Large intestine (tissue), 3 donors: ENCODE measurements around the gene BLM. TPM values are rescaled to one million over a fixed set of nuclear protein-coding genes. Genes with fewer than 3 reads are reported as not detected.
"Not testable (repeated sequence)": the region's sequence is repeated elsewhere in the genome, so short reads cannot be mapped to it uniquely, and the experiment has no call there.

Experiments used
- DNase-seq, 2 donors: peaks; one replicate each; pipeline versions ENCODE4 v3.0.0 to v3.0.0-alpha.2; 2013
- H3K27ac ChIP-seq: one replicate; pipeline ENCODE4 v1.5.1; 2013; ENCODE audit warnings: low read length
- H3K27me3 ChIP-seq: 2 replicates; pipeline ENCODE4 v1.6.1; 2013; ENCODE audit warnings: low read length; ENCODE audit not compliant: control insufficient read depth, insufficient read depth
- H3K36me3 ChIP-seq: 2 replicates; pipeline ENCODE4 v1.6.1; 2013; ENCODE audit warnings: low read length; ENCODE audit not compliant: control insufficient read depth, insufficient read depth
- H3K4me1 ChIP-seq: one replicate; pipeline ENCODE4 v1.6.1; 2013; ENCODE audit warnings: low read length; ENCODE audit not compliant: control insufficient read depth, insufficient read depth
- H3K4me3 ChIP-seq: one replicate; pipeline ENCODE4 v1.5.1; 2013; ENCODE audit warnings: low read length
- H3K9me3 ChIP-seq: one replicate; pipeline ENCODE4 v1.6.1; 2013; ENCODE audit warnings: mild to moderate bottlenecking, low read depth, low read length, moderate library complexity; ENCODE audit not compliant: control insufficient read depth
- WGBS: methylation state at CpG from one replicate; pipeline ENCODE4 v1.1.5; 2013; ENCODE audit warnings: low lambda C conversion rate; ENCODE audit not compliant: insufficient coverage; 5-methylcytosine and 5-hydroxymethylcytosine counted together
- polyA plus RNA-seq: library from polyadenylated mRNA; unstranded; fragments of 120-200 nt; gene quantifications from one replicate; pipeline ENCODE4 v1.2.1, GENCODE V29; 2013

Gene BLM
- polyA plus RNA-seq, 1 donor = 4.2 TPM

DNA sequence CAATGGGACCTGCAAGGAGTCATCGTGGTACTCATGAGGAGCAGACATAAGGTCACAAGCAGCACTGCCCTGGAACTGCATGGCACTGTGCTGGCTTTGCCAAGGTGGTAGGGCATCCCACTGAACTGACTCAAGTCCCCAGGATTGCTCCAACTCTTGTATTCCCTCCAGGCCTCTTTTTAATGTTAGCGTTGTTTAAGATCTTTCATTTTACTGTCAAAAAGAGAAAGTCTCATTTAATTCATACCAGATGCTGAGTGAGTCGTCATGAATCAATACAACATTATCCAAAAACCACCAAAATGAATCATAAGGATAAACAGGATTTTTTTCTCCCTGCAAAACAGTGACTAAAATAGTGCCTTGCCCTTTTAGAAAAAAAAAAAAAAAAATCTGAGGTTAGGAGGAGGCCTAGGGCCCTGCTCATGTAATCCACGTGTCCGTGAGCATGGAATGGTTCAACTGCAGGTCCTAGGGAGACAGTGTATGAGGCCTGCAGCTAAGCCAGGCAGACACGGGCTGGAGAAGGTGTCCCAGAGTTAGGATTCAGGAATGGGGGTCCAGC is 36.7 kb upstream of the BLM start:
- H3K27ac ChIP-seq = no peak overlapping the region
- no peak overlapping the region for H3K4me3 ChIP-seq
- no CpG with 5 or more reads among the region's 6 CpGs for WGBS
- DNase-seq = no peak
- no peaks in the 10 kb centered on the region for H3K9me3 ChIP-seq
- no peaks in the 10 kb centered on the region for H3K4me1 ChIP-seq
- no peaks in the 10 kb centered on the region for H3K36me3 ChIP-seq
- no peaks in the 10 kb centered on the region for H3K27me3 ChIP-seq

DNA sequence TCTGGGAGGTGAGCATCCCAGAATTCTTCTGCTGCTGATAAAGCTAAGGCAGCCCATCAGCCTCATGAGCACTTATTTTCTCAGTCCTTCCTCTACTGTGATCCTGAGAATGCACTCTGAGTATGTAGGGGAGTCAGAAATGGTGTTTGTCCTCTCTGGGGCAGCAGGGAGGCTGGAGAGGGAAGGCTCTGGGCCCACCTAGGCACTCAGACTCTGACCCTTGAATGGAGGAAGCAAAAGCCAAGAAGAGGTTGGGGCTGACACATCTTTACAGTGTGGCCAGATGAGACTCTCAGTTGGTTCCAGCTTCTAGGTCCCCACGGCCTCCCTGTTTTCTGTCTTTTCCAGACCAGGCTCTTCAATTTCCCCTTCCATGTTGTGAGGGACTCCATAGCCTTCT is 36.1 kb upstream of the BLM start:
- Histone ChIP-seq H3K27me3 (no peaks in the 10 kb centered on the region), H3K4me3 (no peak overlapping the region), H3K4me1 (no peaks in the 10 kb centered on the region), H3K27ac (no peak overlapping the region), H3K36me3 (no peaks in the 10 kb centered on the region), H3K9me3 (no peaks in the 10 kb centered on the region)
- no CpG with 5 or more reads among the region's 1 CpG for WGBS
- DNase-seq = no peak

- no peak overlapping the region for H3K4me3 ChIP-seq
- no peaks in the 10 kb centered on the region for H3K27me3 ChIP-seq
- WGBS = no CpG with 5 or more reads among the region's 9 CpGs
- no peak for DNase-seq
- no peaks in the 10 kb centered on the region for H3K9me3 ChIP-seq
- H3K27ac ChIP-seq = no peak overlapping the region
- no peaks in the 10 kb centered on the region for H3K4me1 ChIP-seq
- no peaks in the 10 kb centered on the region for H3K36me3 ChIP-seq
Measured at GRCh38 chr15:90681480-90681879, 35.7 kb upstream of the BLM start.

- no peaks in the 10 kb centered on the region for H3K36me3 ChIP-seq
- H3K27me3 ChIP-seq = no peaks in the 10 kb centered on the region
- no peak overlapping the region for H3K27ac ChIP-seq
- H3K9me3 ChIP-seq = no peaks in the 10 kb centered on the region
- no peaks in the 10 kb centered on the region for H3K4me1 ChIP-seq
- DNase-seq = no peak
- no CpG with 5 or more reads among the region's 10 CpGs for WGBS
- no peak overlapping the region for H3K4me3 ChIP-seq
Measured at GRCh38 chr15:90683371-90683770, 33.8 kb upstream of the BLM start.

DNA sequence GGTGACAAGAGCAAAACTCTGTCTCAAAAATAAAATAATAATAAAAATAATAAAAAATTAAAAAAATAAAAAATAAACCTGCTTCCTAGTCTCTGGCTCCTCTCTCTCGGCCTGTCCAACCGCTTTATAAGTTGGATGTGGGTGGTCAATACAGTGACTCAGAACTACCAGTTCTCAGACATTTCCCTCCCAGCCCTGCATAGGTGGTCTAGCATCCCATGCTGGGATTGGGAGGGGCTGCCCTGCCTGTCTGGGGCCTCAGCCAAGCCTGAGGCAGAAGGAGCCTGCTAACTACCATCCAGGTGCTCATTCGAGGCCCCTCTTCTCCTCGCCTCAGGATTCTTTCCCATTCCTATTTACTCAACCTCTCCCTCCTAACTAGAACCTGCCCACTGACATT is 33.3 kb upstream of the BLM start:
- no peak overlapping the region for H3K27ac ChIP-seq
- no peaks in the 10 kb centered on the region for H3K9me3 ChIP-seq
- H3K4me3 ChIP-seq = no peak overlapping the region
- H3K4me1 ChIP-seq = no peaks in the 10 kb centered on the region
- no peaks in the 10 kb centered on the region for H3K36me3 ChIP-seq
- DNase-seq = no peak
- 100% methylated on average over 1 of the region's 4 CpGs for WGBS
- no peaks in the 10 kb centered on the region for H3K27me3 ChIP-seq

DNA sequence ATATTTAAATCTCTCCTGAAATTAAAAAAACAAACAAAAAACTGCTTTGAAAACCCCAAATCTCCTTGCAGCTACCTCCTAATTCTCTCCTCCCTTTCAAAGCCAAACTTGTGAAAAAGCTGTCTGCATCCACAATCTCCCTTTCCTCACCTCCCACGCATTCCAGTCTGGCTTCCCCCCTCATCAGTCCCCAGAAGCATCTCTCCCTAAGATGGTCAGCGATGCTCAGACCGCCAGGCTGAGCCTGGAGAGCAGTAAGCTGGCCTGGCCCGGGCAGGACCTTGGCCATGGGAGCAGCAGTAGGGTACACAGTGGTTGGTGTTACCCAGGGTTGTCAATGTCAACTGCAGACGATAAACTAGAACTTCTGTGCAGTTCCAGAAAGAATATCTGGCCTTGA is 32.9 kb upstream of the BLM start:
- H3K4me1 ChIP-seq = no peaks in the 10 kb centered on the region
- no peak for DNase-seq
- H3K36me3 ChIP-seq = no peaks in the 10 kb centered on the region
- H3K27ac ChIP-seq = no peak overlapping the region
- H3K27me3 ChIP-seq = no peaks in the 10 kb centered on the region
- no peaks in the 10 kb centered on the region for H3K9me3 ChIP-seq
- H3K4me3 ChIP-seq = no peak overlapping the region
- no CpG with 5 or more reads among the region's 5 CpGs for WGBS

GRCh38 chr15:90685591-90686434 is 31.3 kb upstream of the BLM start:
- WGBS = no CpG with 5 or more reads among the region's 11 CpGs

DNA sequence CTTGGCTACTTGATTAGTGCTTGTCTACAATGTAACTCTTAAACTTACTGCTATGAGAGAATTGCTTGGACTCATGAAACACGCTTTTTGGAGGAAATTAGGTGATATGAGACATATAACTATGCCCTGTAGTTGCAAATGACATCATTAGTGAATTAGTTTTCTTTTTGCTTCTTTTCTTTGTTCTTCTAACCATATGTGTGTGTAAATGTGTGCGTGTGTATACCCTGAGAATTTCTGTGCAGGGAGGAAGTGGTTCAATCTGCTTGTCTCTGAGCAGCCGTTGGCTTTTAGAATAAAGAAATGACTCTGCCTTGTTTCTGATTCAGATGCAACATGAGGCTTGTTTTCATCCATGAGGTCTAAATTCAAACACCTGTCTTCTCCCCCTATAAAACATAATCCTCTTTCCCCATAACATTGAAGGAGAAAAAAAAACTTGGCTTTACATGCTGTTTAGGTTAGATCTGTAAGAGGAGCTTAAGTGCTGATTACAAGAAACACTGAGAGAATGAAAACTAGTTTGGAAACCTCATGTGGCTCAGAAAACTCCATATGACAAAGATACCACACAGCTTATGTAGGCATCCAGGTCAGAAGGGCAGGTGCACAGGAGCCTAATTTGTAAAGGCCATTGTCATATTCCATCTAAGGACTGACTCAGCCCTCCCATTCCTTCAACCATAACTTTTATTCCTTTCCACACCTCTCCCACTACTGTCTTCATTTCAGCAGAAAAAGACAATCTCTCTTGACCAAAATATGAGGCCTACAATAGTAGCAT is 30.5 kb upstream of the BLM start:
- H3K9me3 ChIP-seq = no peaks in the 10 kb centered on the region
- no peak overlapping the region for H3K27ac ChIP-seq
- no peaks in the 10 kb centered on the region for H3K36me3 ChIP-seq
- H3K4me3 ChIP-seq = no peak overlapping the region
- H3K27me3 ChIP-seq = no peaks in the 10 kb centered on the region
- no peak for DNase-seq
- 83% methylated on average over 1 of the region's 3 CpGs for WGBS
- no peaks in the 10 kb centered on the region for H3K4me1 ChIP-seq

More at GRCh38 chr15:90685591-90686434, 31.3 kb upstream of the BLM start:
- no peak for DNase-seq
- Histone ChIP-seq H3K4me3 (no peak overlapping the region), H3K4me1 (no peaks in the 10 kb centered on the region), H3K27ac (no peak overlapping the region), H3K9me3 (no peaks in the 10 kb centered on the region), H3K27me3 (no peaks in the 10 kb centered on the region), H3K36me3 (no peaks in the 10 kb centered on the region)

- H3K9me3 ChIP-seq, DNase-seq, H3K4me1 ChIP-seq, H3K4me3 ChIP-seq, H3K27ac ChIP-seq, H3K36me3 ChIP-seq, H3K27me3 ChIP-seq: not testable (repeated sequence)
- WGBS = 100% methylated on average over 1 of the region's 6 CpGs
Measured at GRCh38 chr15:90689326-90689961, 27.7 kb upstream of the BLM start.

DNA sequence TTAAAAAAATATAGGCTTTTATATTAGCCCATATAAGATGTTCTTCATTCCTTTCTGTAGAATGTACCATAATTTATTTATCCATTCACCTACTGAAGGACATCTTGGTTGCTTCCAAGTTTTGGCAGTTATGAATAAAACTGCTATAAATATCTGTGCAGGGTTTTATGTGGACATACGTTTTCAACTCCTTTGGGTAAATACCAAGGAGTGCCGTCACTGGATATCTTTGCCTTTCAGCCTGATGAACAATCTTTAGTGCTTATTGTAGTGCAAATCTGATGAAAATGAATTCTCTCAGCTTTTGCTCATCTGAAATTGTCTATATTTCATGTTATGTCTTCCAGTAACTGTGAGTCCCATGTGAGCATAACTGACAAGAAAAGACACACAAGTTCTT is 26.6 kb upstream of the BLM start:
- H3K27me3 ChIP-seq = no peaks in the 10 kb centered on the region
- H3K9me3 ChIP-seq = no peaks in the 10 kb centered on the region
- H3K4me3 ChIP-seq = no peak overlapping the region
- H3K27ac ChIP-seq = no peak overlapping the region
- no peaks in the 10 kb centered on the region for H3K4me1 ChIP-seq
- no peaks in the 10 kb centered on the region for H3K36me3 ChIP-seq
- DNase-seq = no peak
- WGBS = no CpG with 5 or more reads among the region's 2 CpGs
